GM19455 (cell line): ENCODE results near the gene GLIS1.

Source experiments
- ATAC-seq: cut with Tn5 transposase; IDR thresholded peaks from one replicate; pipeline ENCODE4 v1.9.1; 2021; ENCODE audit not compliant: unreplicated experiment

The GLIS1 gene

DNA sequence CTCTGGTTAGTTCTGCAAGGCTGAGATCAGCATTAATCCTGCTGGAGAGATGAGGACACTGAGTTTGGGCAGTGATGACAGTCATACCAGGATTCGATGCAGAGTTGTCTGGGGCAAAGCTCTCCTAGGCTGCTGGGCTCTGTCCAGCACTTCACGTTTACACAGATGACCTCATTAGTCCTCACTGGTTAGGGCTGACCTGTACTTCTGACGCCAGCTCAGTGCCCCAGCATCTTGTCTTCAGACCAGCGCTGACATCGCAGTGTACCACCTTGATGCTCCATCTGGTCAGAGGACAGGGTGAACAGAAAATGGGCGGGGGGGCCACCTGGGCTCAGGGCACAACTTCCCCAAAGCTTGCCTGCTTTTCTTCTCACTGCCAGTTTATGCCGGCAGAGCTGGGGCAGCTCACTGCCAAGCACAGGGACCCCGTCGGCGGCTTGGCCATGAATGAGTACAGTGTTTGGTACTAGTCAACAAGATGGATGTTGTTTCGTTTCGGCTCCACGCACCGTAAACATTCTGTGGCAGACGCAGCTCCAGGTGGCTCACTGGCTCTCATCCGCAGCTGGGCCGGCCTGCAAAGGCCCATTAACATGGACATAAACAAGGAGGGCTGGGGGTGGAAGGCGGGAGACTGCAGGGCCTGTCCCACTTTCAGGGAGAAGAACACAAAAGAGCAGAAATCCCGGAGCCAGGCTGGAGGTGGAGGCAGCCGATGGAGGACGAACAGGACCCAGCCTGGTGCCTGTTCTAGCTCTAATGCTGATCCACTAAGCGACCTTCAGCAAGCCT lies 118.7 kb downstream of the GLIS1 start:
- no peak for ATAC-seq

- no peak for ATAC-seq
Observed at GRCh38 chr1:53619367-53620060, 119.5 kb downstream of the GLIS1 start.

DNA sequence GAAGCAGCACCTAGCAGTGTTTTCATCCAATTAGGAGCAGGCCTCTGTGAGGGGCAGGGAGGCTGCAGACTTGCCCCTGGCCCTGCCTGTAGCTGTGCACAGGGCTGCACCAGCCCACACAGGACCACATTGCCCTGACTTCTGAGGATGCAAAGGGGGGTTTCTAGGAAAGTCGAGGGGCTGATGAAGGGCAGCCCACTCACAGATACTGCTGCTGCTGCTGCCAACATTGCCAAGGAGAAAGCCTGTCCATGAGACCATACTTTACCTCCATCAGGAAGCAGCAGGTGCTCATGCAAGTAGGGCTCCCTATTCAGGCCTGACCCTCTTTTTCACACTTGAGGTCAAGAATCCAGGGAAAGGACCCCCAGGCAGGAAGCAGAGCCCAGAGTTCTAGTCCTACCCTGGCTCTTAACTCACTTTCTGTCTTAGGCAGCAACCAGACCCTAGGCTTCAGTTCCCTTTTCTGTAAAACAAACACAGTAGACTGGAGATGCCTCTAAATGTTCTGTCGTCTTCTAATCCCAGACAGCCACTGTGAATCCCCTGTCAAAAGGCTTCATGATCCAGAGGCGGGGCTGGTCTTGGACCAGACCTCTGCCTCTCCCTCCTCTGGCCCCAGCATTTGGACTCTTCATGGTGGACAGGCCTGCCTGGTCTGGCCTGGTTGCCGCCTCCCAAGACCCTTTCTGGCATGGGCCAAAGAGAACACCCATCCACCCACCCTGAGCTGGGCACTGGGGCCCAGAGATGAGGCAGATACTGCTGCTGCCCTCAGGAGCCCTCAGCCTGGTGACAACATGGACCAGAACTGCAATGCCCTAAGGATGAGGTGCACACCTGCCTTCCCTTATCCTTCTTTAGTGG lies 120.2 kb downstream of the GLIS1 start:
- no peak for ATAC-seq

DNA sequence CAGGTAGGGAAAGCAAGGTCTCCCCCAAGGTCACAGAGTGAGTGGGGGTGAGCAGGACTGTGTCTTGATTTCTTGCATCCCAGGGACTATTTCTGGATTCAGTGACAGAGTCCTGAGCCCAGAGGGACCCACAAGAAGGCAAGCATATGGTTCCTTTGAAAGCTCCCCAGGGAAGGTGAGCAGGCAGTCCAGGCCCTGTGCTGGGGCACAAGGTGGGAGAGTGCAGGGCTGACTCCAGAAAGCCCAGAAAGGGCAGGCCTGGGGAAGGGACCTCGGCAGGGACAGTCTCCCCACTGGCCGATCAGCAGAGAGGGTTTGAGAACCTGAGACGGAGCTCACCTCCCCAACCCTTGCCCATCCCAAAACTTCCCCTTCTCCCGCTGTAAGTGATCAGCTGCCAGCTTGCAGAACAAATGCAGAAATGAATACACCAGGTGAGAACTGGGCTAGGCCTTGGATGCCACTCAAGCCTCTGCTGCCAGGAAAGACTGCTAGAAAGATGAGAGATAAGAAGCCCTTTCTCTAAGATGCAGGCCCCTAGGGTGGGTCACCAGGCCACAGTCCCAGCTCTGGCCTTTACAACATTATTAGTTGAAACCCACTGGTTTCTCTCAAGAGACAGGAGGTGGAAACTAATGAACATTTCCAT lies 121.0 kb downstream of the GLIS1 start:
- ATAC-seq: no peak

GRCh38 chr1:53617382-53617781 lies 121.6 kb downstream of the GLIS1 start:
- ATAC-seq: no peak

DNA sequence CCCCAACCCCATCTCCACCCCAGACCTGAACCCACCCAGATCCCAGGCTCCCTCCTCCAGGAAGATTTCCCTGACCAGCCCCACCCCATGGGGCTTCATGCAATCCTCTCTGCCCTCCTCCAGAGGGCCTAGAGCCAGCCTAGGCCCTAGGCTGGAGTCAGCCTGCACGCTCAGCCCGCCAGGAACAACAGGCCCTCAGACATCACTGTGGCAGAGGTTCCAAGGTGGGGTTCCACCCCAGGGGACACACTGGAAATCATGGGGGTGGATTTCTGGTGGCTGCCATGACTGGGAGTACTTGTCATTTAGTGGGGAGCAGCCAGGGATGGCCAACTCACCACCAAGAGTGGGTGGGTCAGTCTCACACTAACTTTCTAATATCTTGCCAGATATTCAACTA lies 122.0 kb downstream of the GLIS1 start:
- ATAC-seq: no peak

GRCh38 chr1:53616511-53616910 lies 122.5 kb downstream of the GLIS1 start:
- no peak for ATAC-seq

GRCh38 chr1:53615101-53615500 lies 123.9 kb downstream of the GLIS1 start:
- ATAC-seq: no peak

- ATAC-seq: no peak
Observed at GRCh38 chr1:53614231-53615021, 124.5 kb downstream of the GLIS1 start.

- no peak for ATAC-seq
Observed at GRCh38 chr1:53608676-53609075, 130.3 kb downstream of the GLIS1 start.

DNA sequence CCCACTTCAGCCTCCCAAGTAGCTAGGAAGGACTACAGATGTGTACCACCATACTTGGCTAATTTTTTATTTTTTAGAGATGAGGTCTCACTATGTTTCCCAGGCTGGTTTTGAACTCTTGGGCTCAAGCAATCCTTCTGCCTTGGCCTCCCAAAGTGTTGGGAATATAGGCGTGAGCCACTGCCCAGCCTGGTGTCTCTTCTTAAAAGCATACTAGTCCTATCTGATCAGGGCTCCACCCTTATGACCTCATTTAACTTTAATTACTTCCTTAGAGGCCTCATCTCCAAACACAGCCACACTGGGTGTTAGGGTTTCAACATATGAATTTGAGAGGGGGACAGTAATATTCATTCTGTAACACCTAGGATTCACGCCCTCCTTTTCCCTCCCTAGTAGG lies 130.9 kb downstream of the GLIS1 start:
- no peak for ATAC-seq

DNA sequence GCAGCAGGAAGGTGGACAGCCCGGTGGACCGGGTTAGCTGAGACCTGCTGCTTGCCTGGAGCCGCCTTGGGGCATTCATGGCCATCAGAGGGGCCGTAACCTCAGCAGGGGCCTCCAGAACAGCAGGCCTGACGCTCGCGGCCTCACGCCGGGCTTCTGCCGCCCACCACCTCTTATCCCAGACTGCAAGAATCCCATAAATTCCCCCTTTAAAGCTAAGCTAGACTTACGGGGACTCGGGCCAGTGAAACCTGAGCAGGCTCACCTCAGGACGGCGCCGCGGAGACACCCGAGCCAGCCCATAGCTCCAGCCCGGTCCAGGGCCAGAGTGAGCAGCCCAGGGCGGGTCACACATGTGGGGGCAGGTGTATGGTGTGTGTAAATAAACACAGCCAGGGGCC lies 132.3 kb downstream of the GLIS1 start:
- ATAC-seq: no peak

DNA sequence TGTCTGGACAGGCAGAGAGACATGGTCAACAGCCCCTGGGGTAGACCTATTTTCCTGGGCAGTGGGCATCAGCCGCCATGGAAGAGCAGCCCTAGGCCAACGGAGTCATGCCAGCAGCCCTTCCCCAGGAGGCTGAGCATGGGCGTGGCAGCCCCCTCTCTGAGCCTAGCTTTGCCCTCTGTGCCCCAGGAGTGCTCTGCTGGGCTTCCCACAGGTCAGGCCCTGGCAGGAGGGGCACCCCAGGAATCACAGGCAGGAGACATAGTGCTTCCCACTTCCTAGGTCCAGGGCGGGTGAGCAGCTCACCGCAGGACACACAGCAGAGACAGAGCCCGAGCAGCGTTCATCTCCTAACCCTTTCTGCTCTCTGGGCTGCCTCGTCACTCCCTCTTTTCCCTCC lies 132.8 kb downstream of the GLIS1 start:
- no peak for ATAC-seq

DNA sequence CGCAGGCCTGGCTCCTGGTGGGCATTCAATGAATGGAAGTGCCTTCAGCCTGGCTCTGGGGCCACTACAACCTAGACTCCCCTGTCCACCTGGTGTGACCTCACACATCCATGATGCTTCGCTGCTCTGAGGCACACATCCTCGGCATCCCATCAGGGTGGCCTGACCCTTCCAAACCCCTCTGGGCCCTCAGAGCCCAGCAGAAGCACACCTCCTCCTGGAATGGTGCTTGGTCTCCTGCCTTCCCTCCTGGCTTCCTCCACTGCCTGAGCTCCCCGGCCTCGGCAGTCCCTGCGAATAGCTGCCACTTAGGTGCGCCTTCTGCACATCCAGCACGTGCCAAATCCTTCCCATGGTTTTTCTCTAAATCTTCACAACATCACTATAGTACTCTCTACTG lies 133.8 kb downstream of the GLIS1 start:
- no peak for ATAC-seq

GRCh38 chr1:53604291-53604919 lies 134.6 kb downstream of the GLIS1 start:
- no peak for ATAC-seq

GRCh38 chr1:53603431-53603830 lies 135.5 kb downstream of the GLIS1 start:
- ATAC-seq: no peak

GRCh38 chr1:53601867-53602775 lies 136.8 kb downstream of the GLIS1 start:
- no peak for ATAC-seq

DNA sequence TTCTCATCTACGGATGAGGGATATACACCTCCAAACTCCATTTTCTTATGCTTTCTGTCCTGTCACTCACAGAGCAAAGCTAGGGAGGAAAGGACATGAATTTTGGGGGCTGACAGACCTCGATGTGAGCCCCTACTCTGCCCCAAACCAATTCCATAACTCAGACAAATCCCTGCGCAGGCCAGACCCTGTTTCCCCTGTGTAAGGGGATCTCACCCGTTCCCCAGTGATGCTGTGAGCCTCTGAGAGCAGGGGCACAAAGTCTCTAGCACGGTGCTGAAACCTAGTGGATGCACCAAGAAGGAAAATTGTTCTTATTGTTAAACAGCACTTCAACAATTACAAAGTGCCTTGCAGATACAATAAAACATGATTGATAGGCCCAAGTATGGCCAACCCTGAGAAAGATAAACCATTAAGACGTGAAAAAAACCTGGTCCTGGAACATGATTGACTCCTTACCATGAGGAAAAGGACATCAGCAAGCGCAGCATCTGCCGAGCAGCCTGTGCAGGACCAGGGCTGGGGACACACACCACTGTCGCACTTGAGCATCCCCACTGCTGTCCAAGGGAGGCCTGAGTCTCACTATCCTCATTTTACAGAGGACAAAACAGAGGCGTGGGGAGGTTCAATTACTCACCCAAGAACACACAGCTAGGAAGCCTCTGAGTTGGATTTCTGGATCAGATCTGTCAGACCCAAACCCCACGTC lies 137.8 kb downstream of the GLIS1 start:
- no peak for ATAC-seq
